K562 (cell line): ENCODE data around the gene ITGB2. TPM values are rescaled to one million over a fixed set of nuclear protein-coding genes. Genes with fewer than 3 reads are reported as not detected.
A peak's percentile ranks its signal among the peaks of the same experiment; 100 is the strongest.

Source experiments
- CCAR2 ChIP-seq: fragments of 200-400 bp; formaldehyde crosslinking; IDR thresholded peaks from 2 replicates; pipeline ENCODE4 v1.6.1; 2017; ENCODE audit warnings: mild to moderate bottlenecking, low read depth, low read length
- CEBPG ChIP-seq, 3 experiments: fragments of 200-800 bp in 1 of 3; sonication (Bioruptor generic) in 1 of 3; sonication (generic) in 1 of 3; formaldehyde crosslinking in 1 of 3; IDR thresholded peaks in 2 of 3; conservative IDR thresholded peaks in 1 of 3; 2 replicates each; pipeline versions ENCODE4 v1.6.1 to v1.8.0; 2016 to 2022; ENCODE audit warnings: missing compliant biosample characterization in 2 of 3, missing genetic modification characterization in 2 of 3, mild to moderate bottlenecking in 1 of 3, missing genetic modification reagents in 1 of 3
- DPF2 ChIP-seq: fragments of 450-650 bp; IDR thresholded peaks from 2 replicates; pipeline ENCODE4 v1.6.1; 2016
- HDAC1 ChIP-seq, 2 experiments: fragments of 450-650 bp; IDR thresholded peaks; 2 replicates each; pipeline ENCODE4 v1.6.1; 2016 to 2017; ENCODE audit warnings: inconsistent platforms in 1 of 2, mild to moderate bottlenecking in 1 of 2, moderate library complexity in 1 of 2
- MAFF ChIP-seq: IDR thresholded peaks from 2 replicates; pipeline ENCODE4 v1.6.1; 2012; ENCODE audit warnings: low read length, improper control_type of control experiment
- MAFG ChIP-seq: fragments of 450-650 bp; conservative IDR thresholded peaks from 2 replicates; pipeline ENCODE4 v1.6.1; 2016; ENCODE audit warnings: missing genetic modification characterization, missing compliant biosample characterization
- RBM14 ChIP-seq: fragments of 200-400 bp; formaldehyde crosslinking; IDR thresholded peaks from 2 replicates; pipeline ENCODE4 v1.6.1; 2018; ENCODE audit warnings: low read depth, mild to moderate bottlenecking, low read length, moderate library complexity, borderline replicate concordance; ENCODE audit not compliant: insufficient read depth
- SAFB ChIP-seq: fragments of 200-400 bp; formaldehyde crosslinking; IDR thresholded peaks from 2 replicates; pipeline ENCODE4 v1.6.1; 2017; ENCODE audit warnings: low read depth, low read length, borderline replicate concordance
- polyA plus RNA-seq, 8 experiments: library from polyadenylated mRNA; depleted of rRNA in 4 of 8; stranded (reverse) in 5 of 8; unstranded in 3 of 8; fragments of >200 nt; fragmentation: Nextera tagmentation in 2 of 8; fragmentation: Illumina TruSeq in 1 of 8; extraction: Ambion mirVana in 2 of 8; extraction: Trizol in 1 of 8; gene quantifications; 2 replicates each; pipeline versions ENCODE4 v1.2.1 to v1.2.3, GENCODE V29; 2011 to 2014; ENCODE audit warnings: inconsistent platforms in 1 of 8, missing spikeins in 1 of 8
- total RNA-seq, 7 experiments: library from RNA; depleted of rRNA in 6 of 7; stranded (reverse); fragments of >200 nt in 6 of 7; fragmentation: Illumina TruSeq in 2 of 7; extraction: Trizol in 2 of 7; gene quantifications; 2 replicates each; pipeline versions ENCODE4 v1.2.1 to v1.2.3, GENCODE V29; 2011 to 2021; ENCODE audit warnings: low replicate concordance in 1 of 7
- TF ChIP-seq, protein P1 (sequence below): fragments of 450-650 bp; IDR thresholded peaks from 2 replicates; pipeline ENCODE4 v1.6.1; 2016; ENCODE audit warnings: mild to moderate bottlenecking, moderate library complexity
- TF ChIP-seq, protein P2 (sequence below): fragments of 450-650 bp; formaldehyde crosslinking; IDR thresholded peaks from 2 replicates; pipeline ENCODE4 v1.4.0; 2020; ENCODE audit warnings: mild to moderate bottlenecking, moderate library complexity

ITGB2 gene
- total and polyA plus RNA-seq, 9 of the 15 experiments (the other 6 are each of a cell fraction or from before 2014, with no cell fraction given): 0.07 to 1.3 (median 0.51) TPM; not detected in 2

DNA sequence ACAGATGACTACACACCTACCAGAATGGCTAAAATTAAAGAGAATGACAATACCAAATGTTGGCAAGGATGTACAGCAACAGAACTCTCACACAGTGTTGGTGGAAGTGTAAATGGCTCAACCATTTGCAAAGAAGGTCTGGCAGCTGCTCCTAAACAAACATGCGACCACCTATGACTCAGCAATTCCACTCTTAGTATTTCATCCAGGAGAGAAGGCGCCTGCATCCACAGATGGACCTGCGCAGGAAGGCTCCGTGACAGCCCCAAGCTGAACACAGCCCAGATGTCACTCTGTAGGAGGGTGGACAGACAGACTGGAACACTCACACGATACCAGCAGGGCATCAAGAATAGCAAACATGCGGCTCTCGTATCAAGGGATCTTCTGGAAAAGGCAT, 53.9 kb downstream of the ITGB2 start (continued):
- TF ChIP-seq, protein P1, sequence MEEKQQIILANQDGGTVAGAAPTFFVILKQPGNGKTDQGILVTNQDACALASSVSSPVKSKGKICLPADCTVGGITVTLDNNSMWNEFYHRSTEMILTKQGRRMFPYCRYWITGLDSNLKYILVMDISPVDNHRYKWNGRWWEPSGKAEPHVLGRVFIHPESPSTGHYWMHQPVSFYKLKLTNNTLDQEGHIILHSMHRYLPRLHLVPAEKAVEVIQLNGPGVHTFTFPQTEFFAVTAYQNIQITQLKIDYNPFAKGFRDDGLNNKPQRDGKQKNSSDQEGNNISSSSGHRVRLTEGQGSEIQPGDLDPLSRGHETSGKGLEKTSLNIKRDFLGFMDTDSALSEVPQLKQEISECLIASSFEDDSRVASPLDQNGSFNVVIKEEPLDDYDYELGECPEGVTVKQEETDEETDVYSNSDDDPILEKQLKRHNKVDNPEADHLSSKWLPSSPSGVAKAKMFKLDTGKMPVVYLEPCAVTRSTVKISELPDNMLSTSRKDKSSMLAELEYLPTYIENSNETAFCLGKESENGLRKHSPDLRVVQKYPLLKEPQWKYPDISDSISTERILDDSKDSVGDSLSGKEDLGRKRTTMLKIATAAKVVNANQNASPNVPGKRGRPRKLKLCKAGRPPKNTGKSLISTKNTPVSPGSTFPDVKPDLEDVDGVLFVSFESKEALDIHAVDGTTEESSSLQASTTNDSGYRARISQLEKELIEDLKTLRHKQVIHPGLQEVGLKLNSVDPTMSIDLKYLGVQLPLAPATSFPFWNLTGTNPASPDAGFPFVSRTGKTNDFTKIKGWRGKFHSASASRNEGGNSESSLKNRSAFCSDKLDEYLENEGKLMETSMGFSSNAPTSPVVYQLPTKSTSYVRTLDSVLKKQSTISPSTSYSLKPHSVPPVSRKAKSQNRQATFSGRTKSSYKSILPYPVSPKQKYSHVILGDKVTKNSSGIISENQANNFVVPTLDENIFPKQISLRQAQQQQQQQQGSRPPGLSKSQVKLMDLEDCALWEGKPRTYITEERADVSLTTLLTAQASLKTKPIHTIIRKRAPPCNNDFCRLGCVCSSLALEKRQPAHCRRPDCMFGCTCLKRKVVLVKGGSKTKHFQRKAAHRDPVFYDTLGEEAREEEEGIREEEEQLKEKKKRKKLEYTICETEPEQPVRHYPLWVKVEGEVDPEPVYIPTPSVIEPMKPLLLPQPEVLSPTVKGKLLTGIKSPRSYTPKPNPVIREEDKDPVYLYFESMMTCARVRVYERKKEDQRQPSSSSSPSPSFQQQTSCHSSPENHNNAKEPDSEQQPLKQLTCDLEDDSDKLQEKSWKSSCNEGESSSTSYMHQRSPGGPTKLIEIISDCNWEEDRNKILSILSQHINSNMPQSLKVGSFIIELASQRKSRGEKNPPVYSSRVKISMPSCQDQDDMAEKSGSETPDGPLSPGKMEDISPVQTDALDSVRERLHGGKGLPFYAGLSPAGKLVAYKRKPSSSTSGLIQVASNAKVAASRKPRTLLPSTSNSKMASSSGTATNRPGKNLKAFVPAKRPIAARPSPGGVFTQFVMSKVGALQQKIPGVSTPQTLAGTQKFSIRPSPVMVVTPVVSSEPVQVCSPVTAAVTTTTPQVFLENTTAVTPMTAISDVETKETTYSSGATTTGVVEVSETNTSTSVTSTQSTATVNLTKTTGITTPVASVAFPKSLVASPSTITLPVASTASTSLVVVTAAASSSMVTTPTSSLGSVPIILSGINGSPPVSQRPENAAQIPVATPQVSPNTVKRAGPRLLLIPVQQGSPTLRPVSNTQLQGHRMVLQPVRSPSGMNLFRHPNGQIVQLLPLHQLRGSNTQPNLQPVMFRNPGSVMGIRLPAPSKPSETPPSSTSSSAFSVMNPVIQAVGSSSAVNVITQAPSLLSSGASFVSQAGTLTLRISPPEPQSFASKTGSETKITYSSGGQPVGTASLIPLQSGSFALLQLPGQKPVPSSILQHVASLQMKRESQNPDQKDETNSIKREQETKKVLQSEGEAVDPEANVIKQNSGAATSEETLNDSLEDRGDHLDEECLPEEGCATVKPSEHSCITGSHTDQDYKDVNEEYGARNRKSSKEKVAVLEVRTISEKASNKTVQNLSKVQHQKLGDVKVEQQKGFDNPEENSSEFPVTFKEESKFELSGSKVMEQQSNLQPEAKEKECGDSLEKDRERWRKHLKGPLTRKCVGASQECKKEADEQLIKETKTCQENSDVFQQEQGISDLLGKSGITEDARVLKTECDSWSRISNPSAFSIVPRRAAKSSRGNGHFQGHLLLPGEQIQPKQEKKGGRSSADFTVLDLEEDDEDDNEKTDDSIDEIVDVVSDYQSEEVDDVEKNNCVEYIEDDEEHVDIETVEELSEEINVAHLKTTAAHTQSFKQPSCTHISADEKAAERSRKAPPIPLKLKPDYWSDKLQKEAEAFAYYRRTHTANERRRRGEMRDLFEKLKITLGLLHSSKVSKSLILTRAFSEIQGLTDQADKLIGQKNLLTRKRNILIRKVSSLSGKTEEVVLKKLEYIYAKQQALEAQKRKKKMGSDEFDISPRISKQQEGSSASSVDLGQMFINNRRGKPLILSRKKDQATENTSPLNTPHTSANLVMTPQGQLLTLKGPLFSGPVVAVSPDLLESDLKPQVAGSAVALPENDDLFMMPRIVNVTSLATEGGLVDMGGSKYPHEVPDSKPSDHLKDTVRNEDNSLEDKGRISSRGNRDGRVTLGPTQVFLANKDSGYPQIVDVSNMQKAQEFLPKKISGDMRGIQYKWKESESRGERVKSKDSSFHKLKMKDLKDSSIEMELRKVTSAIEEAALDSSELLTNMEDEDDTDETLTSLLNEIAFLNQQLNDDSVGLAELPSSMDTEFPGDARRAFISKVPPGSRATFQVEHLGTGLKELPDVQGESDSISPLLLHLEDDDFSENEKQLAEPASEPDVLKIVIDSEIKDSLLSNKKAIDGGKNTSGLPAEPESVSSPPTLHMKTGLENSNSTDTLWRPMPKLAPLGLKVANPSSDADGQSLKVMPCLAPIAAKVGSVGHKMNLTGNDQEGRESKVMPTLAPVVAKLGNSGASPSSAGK: no peak
- TF ChIP-seq MAFF (peak; percentile 85), CCAR2 (no peak), MAFG (tag) (peak; percentile 89), HDAC1 (IDR thresholded peaks at IDR 0.05) (0 out of 4 replicates have a peak, but pooled peaks of 1 of the 2 experiments have one; percentile 12), CEBPG (CRISPR knock-in tag; IDR thresholded peaks at IDR 0.05) (no peak), CEBPG (tag; conservative IDR thresholded peaks at IDR 0.05 in 1 of 2, IDR thresholded peaks at IDR 0.05 in 1 of 2) (no peak), DPF2 (peak; percentile 45; the same call in 1 of the 2 replicates), RBM14 (no peak), SAFB (no peak)
- TF ChIP-seq, protein P2, sequence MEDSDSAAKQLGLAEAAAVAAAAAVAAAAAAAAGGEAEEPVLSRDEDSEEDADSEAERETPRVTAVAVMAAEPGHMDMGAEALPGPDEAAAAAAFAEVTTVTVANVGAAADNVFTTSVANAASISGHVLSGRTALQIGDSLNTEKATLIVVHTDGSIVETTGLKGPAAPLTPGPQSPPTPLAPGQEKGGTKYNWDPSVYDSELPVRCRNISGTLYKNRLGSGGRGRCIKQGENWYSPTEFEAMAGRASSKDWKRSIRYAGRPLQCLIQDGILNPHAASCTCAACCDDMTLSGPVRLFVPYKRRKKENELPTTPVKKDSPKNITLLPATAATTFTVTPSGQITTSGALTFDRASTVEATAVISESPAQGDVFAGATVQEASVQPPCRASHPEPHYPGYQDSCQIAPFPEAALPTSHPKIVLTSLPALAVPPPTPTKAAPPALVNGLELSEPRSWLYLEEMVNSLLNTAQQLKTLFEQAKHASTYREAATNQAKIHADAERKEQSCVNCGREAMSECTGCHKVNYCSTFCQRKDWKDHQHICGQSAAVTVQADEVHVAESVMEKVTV: no peak
